ENCODE data around the gene WAC. TPM values are rescaled to one million over a fixed set of nuclear protein-coding genes. Genes with fewer than 3 reads are reported as not detected.

The WAC gene
- total and polyA plus RNA-seq, 10 of the 15 experiments (the other 5 are each of a cell fraction or from before 2014, with no cell fraction given), result 26.5 to 131 (median 69.4) TPM

GRCh38 chr10:28532337-28533185 lies at the start of gene WAC (continued):
- TF ChIP-seq CUX1 (IDR thresholded peaks at IDR 0.05; ENCODE audit: insufficient replicate concordance, low read depth, low read length) (no peak), USF2 (IDR thresholded peaks at IDR 0.05; ENCODE audit: borderline replicate concordance, low read depth, low read length) (no peak), NFYA (IDR thresholded peaks at IDR 0.05; ENCODE audit: borderline replicate concordance, low read depth, low read length) (no peak), ZNF384 (IDR thresholded peaks at IDR 0.05; ENCODE audit: borderline replicate concordance, low read depth, low read length) (no peak), IRF4 (IDR thresholded peaks at IDR 0.05; ENCODE audit: low read depth, low read length) (peak; percentile 10; the same call in 1 of the 2 replicates), REST (IDR thresholded peaks at IDR 0.05; ENCODE audit: low read depth, low read length) (no peak), YBX1 (IDR thresholded peaks at IDR 0.05) (no peak), ETV6 (conservative IDR thresholded peaks at IDR 0.05 in 1 of 2, IDR thresholded peaks at IDR 0.05 in 1 of 2; ENCODE audit: borderline replicate concordance in 1 of 2, low read depth in 1 of 2) (peak in 1 of 2 experiments; percentile 32; a peak in 1 of 4 replicates), MXI1 (IDR thresholded peaks at IDR 0.05; ENCODE audit: low read depth, low read length) (peak; percentile 50; the same call in 1 of the 2 replicates), HSF1 (IDR thresholded peaks at IDR 0.05; ENCODE audit: low read depth, low read length) (no peak), TCF12 (IDR thresholded peaks at IDR 0.05; ENCODE audit: low read depth, low read length) (0 out of 2 replicates have a peak, but pooled peaks have one; percentile 32), NR2C2 (IDR thresholded peaks at IDR 0.05; ENCODE audit: borderline replicate concordance, control insufficient read depth, insufficient read length, low read depth) (no peak), ASH2L (IDR thresholded peaks at IDR 0.05; ENCODE audit: borderline replicate concordance, low read depth) (no peak), NFYB (IDR thresholded peaks at IDR 0.05; ENCODE audit: insufficient read depth, low read depth, low read length) (no peak), MYC (IDR thresholded peaks at IDR 0.05; ENCODE audit: insufficient read depth, insufficient read length, insufficient replicate concordance, low read length, severe bottlenecking) (peak; percentile 32), ZNF207 (IDR thresholded peaks at IDR 0.05; ENCODE audit: borderline replicate concordance) (peak; percentile 85)
